Measurements from ENCODE around the gene FBXO42. TPM values are rescaled to one million over a fixed set of nuclear protein-coding genes. Genes with fewer than 3 reads are reported as not detected.
"Not testable (repeated sequence)": the region's sequence is repeated elsewhere in the genome, so short reads cannot be mapped to it uniquely, and the experiment has no call there.

Gene FBXO42
- total RNA-seq, 1 experiment from 2014 or later: 19.2 TPM

GRCh38 chr1:16226490-16227179 is 125.6 kb downstream of the FBXO42 start:
- no peak for DNase-seq
- Histone ChIP-seq H3K4me3 (no peak overlapping the region), H3K9me3 (no peaks in the 10 kb centered on the region), H3K36me3 (no peaks in the 10 kb centered on the region), H3K27me3 (no peaks in the 10 kb centered on the region)

- DNase-seq: no peak
- H3K36me3 ChIP-seq: no peaks in the 10 kb centered on the region
- no peaks in the 10 kb centered on the region for H3K27me3 ChIP-seq
- no peak overlapping the region for H3K4me3 ChIP-seq
- no peaks in the 10 kb centered on the region for H3K9me3 ChIP-seq
These were observed 126.2 kb downstream of the FBXO42 start for GRCh38 chr1:16226129-16226489.

GRCh38 chr1:16224472-16224871 is 127.8 kb downstream of the FBXO42 start:
- Histone ChIP-seq H3K36me3 (no peaks in the 10 kb centered on the region), H3K27me3 (no peaks in the 10 kb centered on the region), H3K9me3 (no peaks in the 10 kb centered on the region), H3K4me3 (no peak overlapping the region)
- no peak for DNase-seq

DNA sequence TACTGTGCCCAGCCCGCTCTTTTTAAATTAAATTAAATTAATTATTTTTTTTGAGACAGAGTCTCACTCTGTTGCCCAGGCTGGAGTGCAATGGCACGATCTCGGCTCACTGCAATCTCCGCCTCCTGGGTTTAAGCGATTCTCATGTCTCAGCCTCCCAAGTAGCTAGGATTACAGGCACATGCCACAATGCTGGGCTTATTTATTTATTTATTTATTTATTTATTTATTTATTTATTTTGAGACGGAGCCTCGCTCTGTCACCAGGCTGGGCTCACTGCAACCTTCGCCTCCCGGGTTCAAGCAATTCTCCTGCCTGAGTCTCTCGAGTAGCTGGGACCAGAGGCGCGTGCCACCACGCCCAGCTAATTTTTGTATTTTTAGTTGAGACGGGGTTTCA is 129.6 kb downstream of the FBXO42 start:
- not testable (repeated sequence) for H3K4me3 ChIP-seq, H3K27me3 ChIP-seq, H3K9me3 ChIP-seq, DNase-seq, H3K36me3 ChIP-seq

GRCh38 chr1:16221499-16221898 is 130.8 kb downstream of the FBXO42 start:
- no peak for DNase-seq
- Histone ChIP-seq H3K4me3 (no peak overlapping the region), H3K27me3 (no peaks in the 10 kb centered on the region), H3K36me3 (no peaks in the 10 kb centered on the region), H3K9me3 (no peaks in the 10 kb centered on the region)

GRCh38 chr1:16219968-16220500 is 132.2 kb downstream of the FBXO42 start:
- H3K4me3 ChIP-seq: no peak overlapping the region
- no peak for DNase-seq
- no peaks in the 10 kb centered on the region for H3K27me3 ChIP-seq
- H3K36me3 ChIP-seq: no peaks in the 10 kb centered on the region
- H3K9me3 ChIP-seq: no peaks in the 10 kb centered on the region

DNA sequence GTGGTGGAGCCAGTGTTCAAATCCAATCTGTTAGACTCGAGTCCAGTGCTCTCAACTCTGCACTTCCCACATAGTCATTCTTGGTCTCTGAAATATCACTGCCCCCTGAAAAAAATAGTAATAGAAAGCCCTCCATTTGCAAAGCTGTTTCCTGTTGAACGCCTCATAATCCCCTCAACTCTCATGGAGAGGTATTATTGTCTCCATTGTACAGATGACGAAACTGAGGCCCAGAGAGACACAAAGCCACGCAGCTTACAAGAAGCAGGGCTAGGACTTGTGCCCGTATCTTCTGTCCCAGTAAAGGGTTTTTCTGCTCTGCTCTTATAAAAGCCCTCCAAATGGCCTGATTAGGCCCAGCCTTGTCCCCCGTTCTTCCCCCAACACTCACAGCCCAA is 133.6 kb downstream of the FBXO42 start:
- Histone ChIP-seq H3K27me3 (no peaks in the 10 kb centered on the region), H3K9me3 (no peaks in the 10 kb centered on the region), H3K36me3 (no peaks in the 10 kb centered on the region), H3K4me3 (no peak overlapping the region)
- no peak for DNase-seq

DNA sequence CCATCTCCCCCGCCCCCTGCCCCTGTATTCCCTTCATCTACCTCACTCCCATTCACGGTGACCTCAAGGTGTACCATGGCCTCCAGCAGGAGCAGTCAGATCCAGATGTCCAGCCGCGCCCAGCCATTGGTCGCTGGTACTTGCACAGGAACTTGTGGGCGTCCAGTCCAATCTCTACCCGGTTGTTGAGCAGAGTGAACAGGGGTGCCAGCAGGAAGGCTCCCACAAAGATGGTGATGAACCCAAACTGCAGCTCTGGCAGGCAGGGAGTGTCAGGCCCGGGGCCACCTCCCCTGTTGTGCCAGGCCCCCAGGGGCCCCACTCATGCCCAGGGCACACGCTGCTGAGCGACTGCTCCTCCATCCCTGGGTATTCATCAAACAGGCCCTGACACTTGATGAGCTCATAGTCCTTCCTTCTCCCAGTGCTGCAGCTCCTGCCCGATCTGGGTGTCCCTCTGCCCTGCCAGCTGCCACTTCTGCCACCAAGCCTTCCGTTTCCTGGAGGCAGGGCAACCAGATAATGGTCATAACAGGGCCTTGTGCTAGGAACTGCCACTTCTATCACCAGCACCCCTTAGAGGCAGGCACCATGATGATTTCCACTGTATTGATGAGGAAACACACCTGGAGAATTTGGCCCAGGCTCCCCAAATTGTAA is 134.1 kb downstream of the FBXO42 start:
- H3K9me3 ChIP-seq: no peaks in the 10 kb centered on the region
- H3K36me3 ChIP-seq: no peaks in the 10 kb centered on the region
- no peak overlapping the region for H3K4me3 ChIP-seq
- DNase-seq: no peak
- H3K27me3 ChIP-seq: no peaks in the 10 kb centered on the region

- DNase-seq: peak; percentile 97
- H3K36me3 ChIP-seq: no peaks in the 10 kb centered on the region
- peak overlapping the region; percentile 44 for H3K4me3 ChIP-seq
- no peaks in the 10 kb centered on the region for H3K9me3 ChIP-seq
- no peaks in the 10 kb centered on the region for H3K27me3 ChIP-seq
These were observed 135.1 kb downstream of the FBXO42 start for GRCh38 chr1:16217061-16217785.

- Histone ChIP-seq H3K27me3 (no peaks in the 10 kb centered on the region), H3K9me3 (no peaks in the 10 kb centered on the region), H3K36me3 (no peaks in the 10 kb centered on the region), H3K4me3 (peak overlapping the region; percentile 44)
- peak; percentile 75 for DNase-seq
These were observed 136.2 kb downstream of the FBXO42 start for GRCh38 chr1:16215882-16216753.

DNA sequence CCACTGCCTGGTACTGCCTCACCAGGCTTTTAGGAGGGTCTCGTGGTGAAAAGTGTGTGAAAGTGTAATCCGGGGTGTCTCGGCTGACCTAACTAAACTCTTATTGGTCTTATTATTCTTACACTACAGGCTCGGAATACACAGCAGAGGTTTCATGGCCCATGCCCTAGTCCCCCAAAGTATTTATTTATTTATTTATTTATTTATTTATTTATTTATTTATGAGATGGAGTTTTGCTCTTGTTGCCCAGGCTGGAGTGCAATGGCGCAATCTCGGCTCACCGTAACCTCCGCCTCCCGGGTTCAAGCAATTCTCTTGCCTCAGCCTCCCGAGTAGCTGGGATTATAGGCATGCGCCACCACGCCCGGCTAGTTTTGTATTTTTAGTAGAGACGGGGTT is 137.0 kb downstream of the FBXO42 start:
- not testable (repeated sequence) for H3K9me3 ChIP-seq, H3K27me3 ChIP-seq, H3K36me3 ChIP-seq, H3K4me3 ChIP-seq, DNase-seq

- not testable (repeated sequence) for H3K36me3 ChIP-seq, H3K27me3 ChIP-seq, H3K9me3 ChIP-seq, DNase-seq, H3K4me3 ChIP-seq
These were observed 138.7 kb downstream of the FBXO42 start for GRCh38 chr1:16213544-16213943.

- no peaks in the 10 kb centered on the region for H3K9me3 ChIP-seq
- no peaks in the 10 kb centered on the region for H3K27me3 ChIP-seq
- H3K36me3 ChIP-seq: no peaks in the 10 kb centered on the region
- DNase-seq: no peak
- H3K4me3 ChIP-seq: no peak overlapping the region
These were observed 139.3 kb downstream of the FBXO42 start for GRCh38 chr1:16213013-16213412.

- H3K27me3 ChIP-seq: no peaks in the 10 kb centered on the region
- DNase-seq: no peak
- H3K36me3 ChIP-seq: no peaks in the 10 kb centered on the region
- no peak within 1 kb of the TSS for H3K4me3 ChIP-seq
- no peaks in the 10 kb centered on the region for H3K9me3 ChIP-seq
These were observed 139.9 kb downstream of the FBXO42 start, which contains the start of gene ARHGEF19 for GRCh38 chr1:16212251-16212961. TSS of gene ARHGEF19 (minus strand) at chr1:16212652. CDS start at chr1:16209054, 3,598 bp downstream.

DNA sequence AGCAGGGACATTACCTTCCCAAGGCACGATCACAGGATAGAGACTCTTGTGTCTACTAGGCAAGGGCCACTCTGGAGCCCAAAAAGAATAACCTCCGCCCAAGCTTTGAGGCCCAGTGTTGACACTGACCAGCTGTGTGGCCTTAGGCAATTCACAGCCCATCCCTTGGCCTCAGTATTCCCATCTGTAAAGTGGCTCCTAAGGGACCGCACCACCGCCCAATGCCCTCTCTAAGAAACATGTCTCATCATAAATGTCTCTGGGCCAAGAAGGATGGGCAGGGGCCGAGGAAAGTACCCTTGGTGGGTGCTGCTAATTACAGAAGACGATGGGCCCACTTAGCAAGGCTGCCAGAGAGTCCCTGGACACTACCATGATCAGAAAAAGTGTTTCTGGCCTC is 140.5 kb downstream of the FBXO42 start:
- no peaks in the 10 kb centered on the region for H3K9me3 ChIP-seq
- H3K27me3 ChIP-seq: no peaks in the 10 kb centered on the region
- no peak for DNase-seq
- H3K36me3 ChIP-seq: no peaks in the 10 kb centered on the region
- H3K4me3 ChIP-seq: no peak overlapping the region

DNA sequence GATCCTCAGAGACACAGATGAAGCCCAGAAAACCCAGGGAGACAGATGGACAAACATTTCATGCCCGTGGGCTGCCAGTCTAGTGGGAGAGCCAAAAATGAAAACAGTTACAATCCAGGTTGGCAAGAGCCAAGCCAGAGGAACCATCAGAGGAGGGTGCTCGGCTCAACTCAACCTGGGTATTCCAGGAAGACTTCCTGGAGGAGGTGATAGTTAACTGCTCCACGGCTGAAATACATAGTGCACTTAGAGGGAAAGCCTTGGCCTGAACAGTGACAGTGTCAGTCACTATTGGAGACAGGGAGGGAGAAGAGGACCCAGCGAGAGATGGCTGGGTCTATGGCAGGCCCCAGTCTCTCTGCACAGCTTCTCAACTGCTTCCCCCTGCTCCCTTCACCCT is 141.7 kb downstream of the FBXO42 start:
- H3K36me3 ChIP-seq: no peaks in the 10 kb centered on the region; the same call in 1 of the 2 replicates
- H3K9me3 ChIP-seq: no peaks in the 10 kb centered on the region
- no peak overlapping the region for H3K4me3 ChIP-seq
- no peak for DNase-seq
- H3K27me3 ChIP-seq: no peaks in the 10 kb centered on the region
